Measurements from ENCODE around the gene ACTMAP. TPM values are rescaled to one million over a fixed set of nuclear protein-coding genes. Genes with fewer than 3 reads are reported as not detected.

Gene ACTMAP
- total RNA-seq, 1 experiment from 2014 or later: 27.7 TPM

DNA sequence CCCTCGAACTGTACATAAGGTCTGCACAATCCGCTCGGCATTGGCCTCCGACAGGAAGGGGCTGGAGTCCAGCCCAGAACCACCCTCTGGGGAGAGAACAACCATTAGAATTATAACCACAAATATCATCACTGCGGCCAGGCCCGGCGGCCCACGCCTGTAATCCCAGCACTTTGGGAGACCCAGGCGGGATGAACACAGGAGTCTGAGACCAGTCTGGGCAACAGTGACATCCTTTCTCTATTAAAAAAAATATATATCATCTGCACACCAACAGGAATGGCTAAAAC lies 45.0 kb downstream of the ACTMAP start:
- Histone ChIP-seq H3K79me2 (ENCODE audit: insufficient read depth, low read length) (no peaks in the 10 kb centered on the region), H3K4me2 (ENCODE audit: insufficient read depth, insufficient read length, low read length) (no peak overlapping the region), H3K4me1 (ENCODE audit: insufficient read depth, low read length) (no peaks in the 10 kb centered on the region), H2BK12ac (ENCODE audit: insufficient read length, low read depth, low read length) (no peak overlapping the region), H2BK15ac (ENCODE audit: low read depth, low read length) (no peak overlapping the region), H4K8ac (replicated peaks; ENCODE audit: insufficient read length, low read depth, low read length) (no peak overlapping the region), H3K9ac (ENCODE audit: extremely low read depth, insufficient read length, low read length) (no peak overlapping the region), H3K27me3 (ENCODE audit: insufficient read depth, low read length) (no peaks in the 10 kb centered on the region), H3K79me1 (ENCODE audit: insufficient read depth, low read depth, low read length, poor library complexity, severe bottlenecking) (no peaks in the 10 kb centered on the region), H3K9me3 (ENCODE audit: control insufficient read depth, low read depth, low read length) (no peaks in the 10 kb centered on the region), H2BK20ac (ENCODE audit: low read depth, low read length, poor library complexity, severe bottlenecking) (no peak overlapping the region), H3K18ac (ENCODE audit: insufficient read length, low read depth, low read length) (no peak overlapping the region), H3K14ac (ENCODE audit: insufficient read depth, low read length) (no peak overlapping the region), H4K91ac (ENCODE audit: insufficient read length, low read depth, low read length) (no peak overlapping the region), H2AK5ac (ENCODE audit: insufficient read length, low read length) (no peak overlapping the region), H2BK120ac (ENCODE audit: low read depth, low read length, poor library complexity, severe bottlenecking) (no peak overlapping the region), H3K23me2 (ENCODE audit: insufficient read length, low read depth, low read length, poor library complexity, severe bottlenecking) (no peaks in the 10 kb centered on the region), H2BK5ac (ENCODE audit: insufficient read length, low read length) (no peak overlapping the region), H3K27ac (ENCODE audit: insufficient read length, low read depth, low read length) (no peak overlapping the region), H3K56ac (ENCODE audit: insufficient read length, low read depth, low read length) (no peak overlapping the region), H3K23ac (ENCODE audit: insufficient read length, low read depth, low read length) (no peak overlapping the region), H3T11ph (ENCODE audit: low read length) (no peak overlapping the region), H2AFZ (ENCODE audit: low read length) (no peak overlapping the region), H4K5ac (ENCODE audit: insufficient read length, low read depth, low read length) (no peak overlapping the region), H4K20me1 (ENCODE audit: control insufficient read depth, insufficient read depth, insufficient read length) (no peaks in the 10 kb centered on the region), H3K4ac (ENCODE audit: low read depth, low read length) (no peak overlapping the region)
- Mint-ChIP-seq H3K9me3 (no peaks in the 10 kb centered on the region), H3K36me3 (ENCODE audit: insufficient read depth in 1 of 3, low read depth in 3 of 3) (peaks cover 30 to 69% (median 69%) of the 10 kb centered on the region in 3 experiments), H3K27ac (no peak overlapping the region), H3K4me3 (no peak overlapping the region), H3K4me1 (peaks cover 5 to 13% of the 10 kb centered on the region in 2 experiments; a peak in 3 of 4 replicates), H3K27me3 (ENCODE audit: low read depth) (no peaks in the 10 kb centered on the region; the same call in 1 of the 2 replicates)
- DNase-seq: no peak
- TF ChIP-seq, protein P1, sequence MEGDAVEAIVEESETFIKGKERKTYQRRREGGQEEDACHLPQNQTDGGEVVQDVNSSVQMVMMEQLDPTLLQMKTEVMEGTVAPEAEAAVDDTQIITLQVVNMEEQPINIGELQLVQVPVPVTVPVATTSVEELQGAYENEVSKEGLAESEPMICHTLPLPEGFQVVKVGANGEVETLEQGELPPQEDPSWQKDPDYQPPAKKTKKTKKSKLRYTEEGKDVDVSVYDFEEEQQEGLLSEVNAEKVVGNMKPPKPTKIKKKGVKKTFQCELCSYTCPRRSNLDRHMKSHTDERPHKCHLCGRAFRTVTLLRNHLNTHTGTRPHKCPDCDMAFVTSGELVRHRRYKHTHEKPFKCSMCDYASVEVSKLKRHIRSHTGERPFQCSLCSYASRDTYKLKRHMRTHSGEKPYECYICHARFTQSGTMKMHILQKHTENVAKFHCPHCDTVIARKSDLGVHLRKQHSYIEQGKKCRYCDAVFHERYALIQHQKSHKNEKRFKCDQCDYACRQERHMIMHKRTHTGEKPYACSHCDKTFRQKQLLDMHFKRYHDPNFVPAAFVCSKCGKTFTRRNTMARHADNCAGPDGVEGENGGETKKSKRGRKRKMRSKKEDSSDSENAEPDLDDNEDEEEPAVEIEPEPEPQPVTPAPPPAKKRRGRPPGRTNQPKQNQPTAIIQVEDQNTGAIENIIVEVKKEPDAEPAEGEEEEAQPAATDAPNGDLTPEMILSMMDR (conservative IDR thresholded peaks at IDR 0.05): no peak
- WGBS (ENCODE audit: extremely low coverage, insufficient read length, low lambda C conversion rate): no CpG with 5 or more reads among the region's 9 CpGs

Measured in H9 (cell line).